Placental pericyte (primary cell): Measurements from ENCODE around the gene AFDN. TPM values are rescaled to one million over a fixed set of nuclear protein-coding genes. Genes with fewer than 3 reads are reported as not detected.

ENCODE experiments used
- total RNA-seq: library from RNA; depleted of rRNA; stranded (reverse); fragments of >200 nt; gene quantifications from 2 replicates; pipeline ENCODE4 v1.2.3, GENCODE V29; 2012

The AFDN gene, protein sequence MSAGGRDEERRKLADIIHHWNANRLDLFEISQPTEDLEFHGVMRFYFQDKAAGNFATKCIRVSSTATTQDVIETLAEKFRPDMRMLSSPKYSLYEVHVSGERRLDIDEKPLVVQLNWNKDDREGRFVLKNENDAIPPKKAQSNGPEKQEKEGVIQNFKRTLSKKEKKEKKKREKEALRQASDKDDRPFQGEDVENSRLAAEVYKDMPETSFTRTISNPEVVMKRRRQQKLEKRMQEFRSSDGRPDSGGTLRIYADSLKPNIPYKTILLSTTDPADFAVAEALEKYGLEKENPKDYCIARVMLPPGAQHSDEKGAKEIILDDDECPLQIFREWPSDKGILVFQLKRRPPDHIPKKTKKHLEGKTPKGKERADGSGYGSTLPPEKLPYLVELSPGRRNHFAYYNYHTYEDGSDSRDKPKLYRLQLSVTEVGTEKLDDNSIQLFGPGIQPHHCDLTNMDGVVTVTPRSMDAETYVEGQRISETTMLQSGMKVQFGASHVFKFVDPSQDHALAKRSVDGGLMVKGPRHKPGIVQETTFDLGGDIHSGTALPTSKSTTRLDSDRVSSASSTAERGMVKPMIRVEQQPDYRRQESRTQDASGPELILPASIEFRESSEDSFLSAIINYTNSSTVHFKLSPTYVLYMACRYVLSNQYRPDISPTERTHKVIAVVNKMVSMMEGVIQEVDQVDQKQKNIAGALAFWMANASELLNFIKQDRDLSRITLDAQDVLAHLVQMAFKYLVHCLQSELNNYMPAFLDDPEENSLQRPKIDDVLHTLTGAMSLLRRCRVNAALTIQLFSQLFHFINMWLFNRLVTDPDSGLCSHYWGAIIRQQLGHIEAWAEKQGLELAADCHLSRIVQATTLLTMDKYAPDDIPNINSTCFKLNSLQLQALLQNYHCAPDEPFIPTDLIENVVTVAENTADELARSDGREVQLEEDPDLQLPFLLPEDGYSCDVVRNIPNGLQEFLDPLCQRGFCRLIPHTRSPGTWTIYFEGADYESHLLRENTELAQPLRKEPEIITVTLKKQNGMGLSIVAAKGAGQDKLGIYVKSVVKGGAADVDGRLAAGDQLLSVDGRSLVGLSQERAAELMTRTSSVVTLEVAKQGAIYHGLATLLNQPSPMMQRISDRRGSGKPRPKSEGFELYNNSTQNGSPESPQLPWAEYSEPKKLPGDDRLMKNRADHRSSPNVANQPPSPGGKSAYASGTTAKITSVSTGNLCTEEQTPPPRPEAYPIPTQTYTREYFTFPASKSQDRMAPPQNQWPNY (N-terminal part only)
- 95.2 and 98.9 TPM in 2 replicates for total RNA-seq

DNA sequence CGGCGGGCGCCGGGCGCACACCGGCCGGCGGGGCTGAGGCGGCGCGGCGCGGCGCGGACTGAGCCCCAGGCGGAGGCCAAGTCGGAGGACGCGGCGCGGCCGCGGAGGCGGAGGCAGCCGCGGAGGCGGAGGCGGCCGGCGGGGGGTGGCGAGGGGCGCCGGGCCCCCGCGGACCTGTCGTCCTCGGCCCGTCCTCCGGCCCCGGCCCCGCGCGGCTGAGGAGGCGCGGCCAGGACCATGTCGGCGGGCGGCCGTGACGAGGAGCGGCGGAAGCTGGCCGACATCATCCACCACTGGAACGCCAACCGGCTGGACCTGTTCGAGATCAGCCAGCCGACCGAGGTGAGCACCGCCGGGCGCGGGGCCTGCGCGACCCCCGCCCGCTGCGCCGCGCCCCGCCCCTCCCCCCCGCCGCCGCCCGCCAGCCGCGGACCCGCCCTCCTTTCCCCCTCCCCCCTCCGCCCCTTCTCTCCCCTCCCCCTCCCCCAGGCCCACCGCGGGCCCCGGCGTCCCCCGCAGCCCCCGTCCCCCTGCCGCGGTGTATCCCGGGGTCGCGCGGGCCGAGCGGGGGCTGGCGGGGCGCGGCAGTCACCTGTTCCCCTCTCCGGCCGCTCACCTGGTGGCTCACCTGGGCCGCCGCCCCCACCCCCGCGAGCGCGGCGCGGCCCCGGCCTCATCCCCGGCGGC, at the start of gene AFDN:
Gene AFDN, plus strand, starts transcription at position 16 of the 687 bp plus-strand sequence. Its CDS starts 222 bp downstream, at position 238.

DNA sequence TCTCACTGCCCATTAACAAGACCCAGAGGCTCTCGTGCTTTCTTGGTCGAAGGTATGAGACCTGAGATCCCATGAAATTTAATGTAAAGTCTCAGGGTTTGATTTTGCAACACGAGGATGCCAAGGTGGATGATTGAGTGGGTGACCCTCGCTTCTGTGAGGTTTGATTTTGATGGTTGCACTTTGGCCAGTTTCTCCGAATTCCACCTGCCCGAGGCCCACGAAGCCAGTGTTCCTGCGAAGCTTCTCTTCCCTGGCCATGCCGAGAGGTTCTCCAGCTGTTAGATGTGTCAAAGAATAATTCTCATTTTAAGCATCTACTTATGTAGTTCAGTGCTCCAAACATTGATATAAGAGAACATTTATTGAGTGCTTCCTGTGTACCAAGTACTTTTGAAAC, 170.9 kb downstream of the AFDN start, which contains the start of gene KIF25:
Gene KIF25, plus strand, starts transcription at position 30 of the 400 bp plus-strand sequence. CDS start 31,915 bp downstream, outside the sequence.

Other genes starting within 250 kb of the AFDN start
- 0.14 and 0.22 TPM in 2 replicates for gene KIF25, start 170.8 kb downstream of the AFDN start, total RNA-seq